Endothelial cell of umbilical vein (primary cell): ENCODE results near the gene CLN3. TPM values are rescaled to one million over a fixed set of nuclear protein-coding genes. Genes with fewer than 3 reads are reported as not detected.

Experiments used
- BruUV-seq: library from RNA; stranded (reverse); fragments of 400-500 nt; replicated peaks from 2 replicates; lab custom pipeline; 2021; lab: Mats Ljungman, UMichigan
- CTCF ChIA-PET: fragments of 300-600, 350-600 bp; sonication (Branson Sonifier 250); formaldehyde crosslinking; loops from one replicate; lab custom pipeline; 2021; ENCODE audit warnings: antibody characterized with exemption, inconsistent platforms; lab: Charles Lee
- POLR2A ChIA-PET: fragments of 300-600, 350-600 bp; sonication (Branson Sonifier 250); formaldehyde crosslinking; loops from one replicate; lab custom pipeline; 2021; ENCODE audit warnings: antibody characterized with exemption, inconsistent platforms; lab: Charles Lee
- DNase-seq: peaks from one replicate; pipeline ENCODE4 v3.0.0-alpha.2; 2011; ENCODE audit warnings: low read depth, low spot score
- FAIRE-seq: peaks from 2 replicates; lab custom pipeline; 2011; peaks lifted over from hg19 to GRCh38; lab: Jason Lieb, UNC
- H2AFZ ChIP-seq: 2 replicates; pipeline ENCODE4 v1.6.0; 2012; ENCODE audit warnings: low read depth, low read length, control low read depth, inconsistent platforms
- H3K27ac ChIP-seq: 2 replicates; pipeline ENCODE4 v1.5.1; 2011; ENCODE audit warnings: low read depth, mild to moderate bottlenecking, control low read depth, low read length, moderate library complexity; ENCODE audit not compliant: insufficient read depth
- H3K27me3 ChIP-seq, 2 experiments: 2 replicates each; pipeline versions ENCODE4 v1.6.0 to v1.6.1; 2011; ENCODE audit warnings: low read length in 2 of 2, mixed read lengths in 1 of 2; ENCODE audit not compliant: control insufficient read depth in 2 of 2, insufficient read depth in 2 of 2
- H3K36me3 ChIP-seq, 2 experiments: 2 replicates in 1 of 2; 3 replicates in 1 of 2; pipeline ENCODE4 v1.5.1; 2011; ENCODE audit warnings: low read length in 2 of 2, mild to moderate bottlenecking in 1 of 2, moderate library complexity in 1 of 2; ENCODE audit not compliant: control insufficient read depth in 2 of 2, insufficient read depth in 2 of 2; ENCODE audit errors: extremely low read depth in 1 of 2
- H3K4me1 ChIP-seq: 3 replicates; pipeline ENCODE4 v1.5.1; 2011; ENCODE audit warnings: mild to moderate bottlenecking, low read length; ENCODE audit not compliant: control insufficient read depth, insufficient read depth; ENCODE audit errors: extremely low read depth
- H3K4me2 ChIP-seq: 2 replicates; pipeline ENCODE4 v1.6.1; 2011; ENCODE audit warnings: low read length, control low read depth, mixed read lengths; ENCODE audit not compliant: insufficient read depth
- H3K4me3 ChIP-seq, 3 experiments: fragments of 200-600 bp in 1 of 3; sonication (generic), shearing (Covaris generic) in 1 of 3; replicated peaks in 1 of 3; 2 replicates each; pipeline ENCODE4 v1.5.1; 2011 to 2016; ENCODE audit warnings: control low read depth in 3 of 3, low read length in 3 of 3, mild to moderate bottlenecking in 2 of 3, inconsistent platforms in 1 of 3, low read depth in 1 of 3, moderate library complexity in 1 of 3; ENCODE audit not compliant: insufficient read depth in 1 of 3
- H3K79me2 ChIP-seq: 2 replicates; pipeline ENCODE4 v1.6.0; 2012; ENCODE audit warnings: low read length, inconsistent platforms; ENCODE audit not compliant: control insufficient read depth, insufficient read depth
- H3K9ac ChIP-seq: replicated peaks from 2 replicates; pipeline ENCODE3; 2011; ENCODE audit warnings: low read length, control low read depth; ENCODE audit not compliant: insufficient read depth; ENCODE audit errors: extremely low read depth
- H3K9me1 ChIP-seq: replicated peaks from 3 replicates; pipeline ENCODE4 v1.6.0; 2011; ENCODE audit warnings: mild to moderate bottlenecking, low read length; ENCODE audit not compliant: control insufficient read depth, insufficient read depth; ENCODE audit errors: extremely low read depth
- H3K9me3 ChIP-seq: replicated peaks from 2 replicates; pipeline ENCODE4 v1.5.1; 2012; ENCODE audit warnings: low read length, inconsistent platforms; ENCODE audit not compliant: control insufficient read depth, insufficient read depth
- H4K20me1 ChIP-seq: replicated peaks from 2 replicates; pipeline ENCODE3; 2011; ENCODE audit warnings: mild to moderate bottlenecking, low read length; ENCODE audit not compliant: control insufficient read depth, insufficient read depth; ENCODE audit errors: extremely low read depth
- CTCF ChIP-seq, 2 donors: IDR thresholded peaks; 1 replicate in 1 of 2; 2 replicates in 1 of 2; pipeline ENCODE4 v1.5.1; 2011; ENCODE audit warnings: low read length in 2 of 2, mild to moderate bottlenecking in 2 of 2, moderate library complexity in 2 of 2, control low read depth in 1 of 2, inconsistent platforms in 1 of 2, low read depth in 1 of 2; ENCODE audit not compliant: insufficient read depth in 1 of 2; ENCODE audit errors: extremely low read depth in 1 of 2
- EZH2 ChIP-seq: IDR thresholded peaks from 2 replicates; pipeline ENCODE4 v1.6.1; 2012; ENCODE audit warnings: borderline replicate concordance, low read depth, mild to moderate bottlenecking, moderate library complexity, low read length, inconsistent platforms; ENCODE audit not compliant: severe bottlenecking
- FOS ChIP-seq: IDR thresholded peaks from 2 replicates; pipeline ENCODE4 v1.6.1; 2011; ENCODE audit warnings: mild to moderate bottlenecking, low read length, moderate library complexity, borderline replicate concordance; ENCODE audit not compliant: insufficient read depth
- GATA2 ChIP-seq: IDR thresholded peaks from 2 replicates; pipeline ENCODE4 v1.7.0; 2011; ENCODE audit warnings: low read depth, mild to moderate bottlenecking, moderate library complexity, mixed read lengths, low read length; ENCODE audit not compliant: insufficient read length, insufficient read depth
- JUN ChIP-seq: IDR thresholded peaks from 2 replicates; pipeline ENCODE4 v1.6.1; 2011; ENCODE audit warnings: borderline replicate concordance, low read depth; ENCODE audit not compliant: insufficient read length, insufficient read depth
- MAX ChIP-seq: IDR thresholded peaks from 2 replicates; pipeline ENCODE4 v1.6.1; 2011; ENCODE audit not compliant: insufficient read depth, insufficient read length
- MYC ChIP-seq: IDR thresholded peaks from one replicate; pipeline ENCODE4 v1.6.1; 2011; ENCODE audit warnings: mild to moderate bottlenecking, low read depth, low read length
- POLR2A ChIP-seq: IDR thresholded peaks from 2 replicates; pipeline ENCODE4 v1.6.1; 2012; ENCODE audit warnings: low read depth, mild to moderate bottlenecking, control low read depth, low read length
- POLR2AphosphoS5 ChIP-seq: IDR thresholded peaks from 2 replicates; pipeline ENCODE4 v1.6.1; 2012; ENCODE audit warnings: low read depth, mild to moderate bottlenecking, control low read depth, low read length, moderate library complexity; ENCODE audit not compliant: insufficient read depth
- dilution Hi-C: fragments of 300-500 bp; cut with MboI; formaldehyde crosslinking; loops from one replicate; pipeline ENCODE4 v1.15.0; 2019; ENCODE audit warnings: low sequenced_read_pairs; ENCODE audit not compliant: extremely low pct_ligation_motif_present
- intact Hi-C: fragments of 100-400 bp; cut with micrococcal nuclease; formaldehyde crosslinking; loops from one replicate; pipeline ENCODE4 v1.10.0; 2022
- polyA plus RNA-seq, 4 experiments: library from polyadenylated mRNA; depleted of rRNA in 3 of 4; stranded (reverse) in 3 of 4; unstranded in 1 of 4; fragments of >200 nt; gene quantifications; 2 replicates each; pipeline versions ENCODE4 v1.2.1 to v1.2.3, GENCODE V29; 2011 to 2012; ENCODE audit warnings: missing spikeins in 1 of 4
- total RNA-seq: library from RNA; stranded (reverse); gene quantifications from 2 replicates; pipeline ENCODE4 v1.2.3, GENCODE V29; 2021

CLN3 gene
- total and polyA plus RNA-seq, 2 donors (not counting 3 experiments of a cell fraction or from before 2014, with no cell fraction given): 40.2 to 76.1 TPM

GRCh38 chr16:28537964-28538732 lies 46.3 kb upstream of the CLN3 start:
- intact Hi-C loops (no loop called here), dilution Hi-C loops (no loop called here)
- no peak overlapping the region for H3K9ac ChIP-seq
- no peak for TF ChIP-seq MAX
- TF ChIP-seq FOS: no peak
- TF ChIP-seq JUN: no peak
- TF ChIP-seq MYC: no peak
- no peak for TF ChIP-seq CTCF (IDR thresholded peaks at IDR 0.05; ENCODE audit: extremely low read depth in 1 of 2, insufficient read depth in 1 of 2, low read depth in 1 of 2, low read length in 2 of 2)
- no peak for TF ChIP-seq POLR2A
- no peak for TF ChIP-seq EZH2
- TF ChIP-seq GATA2: no peak
- no peak for TF ChIP-seq POLR2AphosphoS5
- no peak for DNase-seq
- no peaks in the 10 kb centered on the region for H4K20me1 ChIP-seq
- H3K79me2 ChIP-seq: no peaks in the 10 kb centered on the region
- H3K4me3 ChIP-seq: no peak overlapping the region
- POLR2A ChIA-PET: no interaction called here
- CTCF ChIA-PET: no interaction called here
- H3K9me1 ChIP-seq: no peaks in the 10 kb centered on the region
- no peaks in the 10 kb centered on the region for H3K36me3 ChIP-seq
- FAIRE-seq: no peak
- H3K4me2 ChIP-seq: no peak overlapping the region
- H3K9me3 ChIP-seq: no peaks in the 10 kb centered on the region
- no peak overlapping the region for H3K27ac ChIP-seq
- no peaks in the 10 kb centered on the region for H3K27me3 ChIP-seq
- H2AFZ ChIP-seq: no peak overlapping the region
- no TSS peak for BruUV-seq
- no peaks in the 10 kb centered on the region for H3K4me1 ChIP-seq
